ENCODE data around the gene NR4A1. TPM values are rescaled to one million over a fixed set of nuclear protein-coding genes. Genes with fewer than 3 reads are reported as not detected.

Gene NR4A1
- total RNA-seq, 1 experiment from 2014 or later: 25.8 TPM

- peak overlapping the region; percentile 54 to 75 for H3K4me3 Mint-ChIP-seq
- Histone ChIP-seq H4K20me1 (ENCODE audit: control insufficient read depth, insufficient read depth, insufficient read length) (no peaks in the 10 kb centered on the region), H2BK12ac (ENCODE audit: insufficient read length, low read depth, low read length) (peak overlapping the region; percentile 13)
Observed at GRCh38 chr12:52032446-52032803, 18.8 kb upstream of the NR4A1 start.

More at GRCh38 chr12:52032446-52032803, 18.8 kb upstream of the NR4A1 start:
- Histone ChIP-seq H4K5ac (ENCODE audit: insufficient read length, low read depth, low read length) (no peak overlapping the region), H3K4me2 (ENCODE audit: insufficient read depth, insufficient read length, low read length) (peak overlapping the region; percentile 53), H3K4ac (ENCODE audit: low read depth, low read length) (no peak overlapping the region), H3K23me2 (ENCODE audit: insufficient read length, low read depth, low read length, poor library complexity, severe bottlenecking) (peaks cover 6% of the 10 kb centered on the region), H3K27ac (ENCODE audit: insufficient read length, low read depth, low read length) (no peak overlapping the region), H2BK20ac (ENCODE audit: low read depth, low read length, poor library complexity, severe bottlenecking) (no peak overlapping the region), H2AFZ (ENCODE audit: low read length) (no peak overlapping the region), H3K9me3 (ENCODE audit: control insufficient read depth, low read depth, low read length) (no peaks in the 10 kb centered on the region), H3K27me3 (ENCODE audit: insufficient read depth, low read length) (peaks cover 2% of the 10 kb centered on the region; the same call in 1 of the 2 replicates), H3K18ac (ENCODE audit: insufficient read length, low read depth, low read length) (peak overlapping the region; percentile 55), H4K91ac (ENCODE audit: insufficient read length, low read depth, low read length) (no peak overlapping the region), H2BK120ac (ENCODE audit: low read depth, low read length, poor library complexity, severe bottlenecking) (no peak overlapping the region), H3K79me1 (ENCODE audit: insufficient read depth, low read depth, low read length, poor library complexity, severe bottlenecking) (no peaks in the 10 kb centered on the region), H4K8ac (replicated peaks; ENCODE audit: insufficient read length, low read depth, low read length) (no peak overlapping the region), H2BK15ac (ENCODE audit: low read depth, low read length) (no peak overlapping the region), H2BK5ac (ENCODE audit: insufficient read length, low read length) (no peak overlapping the region), H2AK5ac (ENCODE audit: insufficient read length, low read length) (no peak overlapping the region), H3K23ac (ENCODE audit: insufficient read length, low read depth, low read length) (no peak overlapping the region), H3K56ac (ENCODE audit: insufficient read length, low read depth, low read length) (no peak overlapping the region), H3K9ac (ENCODE audit: extremely low read depth, insufficient read length, low read length) (no peak overlapping the region), H3K4me1 (ENCODE audit: insufficient read depth, low read length) (peaks cover 2% of the 10 kb centered on the region; the same call in 1 of the 2 replicates), H3K79me2 (ENCODE audit: insufficient read depth, low read length) (no peaks in the 10 kb centered on the region), H3K14ac (ENCODE audit: insufficient read depth, low read length) (no peak overlapping the region; the same call in 1 of the 2 replicates), H3T11ph (ENCODE audit: low read length) (no peak overlapping the region)
- Mint-ChIP-seq H3K27me3 (ENCODE audit: low read depth) (peaks cover 45% of the 10 kb centered on the region), H3K4me1 (peaks cover 26 to 37% of the 10 kb centered on the region in 2 experiments), H3K9me3 (no peaks in the 10 kb centered on the region), H3K27ac (peak overlapping the region; percentile 37 to 97 (median 96); a peak in 4 of 7 replicates), H3K36me3 (ENCODE audit: insufficient read depth in 1 of 3, low read depth in 3 of 3) (peaks cover 0 to 2% (median 0%) of the 10 kb centered on the region in 3 experiments; a peak in 1 of 7 replicates)
- TF ChIP-seq, protein P1, sequence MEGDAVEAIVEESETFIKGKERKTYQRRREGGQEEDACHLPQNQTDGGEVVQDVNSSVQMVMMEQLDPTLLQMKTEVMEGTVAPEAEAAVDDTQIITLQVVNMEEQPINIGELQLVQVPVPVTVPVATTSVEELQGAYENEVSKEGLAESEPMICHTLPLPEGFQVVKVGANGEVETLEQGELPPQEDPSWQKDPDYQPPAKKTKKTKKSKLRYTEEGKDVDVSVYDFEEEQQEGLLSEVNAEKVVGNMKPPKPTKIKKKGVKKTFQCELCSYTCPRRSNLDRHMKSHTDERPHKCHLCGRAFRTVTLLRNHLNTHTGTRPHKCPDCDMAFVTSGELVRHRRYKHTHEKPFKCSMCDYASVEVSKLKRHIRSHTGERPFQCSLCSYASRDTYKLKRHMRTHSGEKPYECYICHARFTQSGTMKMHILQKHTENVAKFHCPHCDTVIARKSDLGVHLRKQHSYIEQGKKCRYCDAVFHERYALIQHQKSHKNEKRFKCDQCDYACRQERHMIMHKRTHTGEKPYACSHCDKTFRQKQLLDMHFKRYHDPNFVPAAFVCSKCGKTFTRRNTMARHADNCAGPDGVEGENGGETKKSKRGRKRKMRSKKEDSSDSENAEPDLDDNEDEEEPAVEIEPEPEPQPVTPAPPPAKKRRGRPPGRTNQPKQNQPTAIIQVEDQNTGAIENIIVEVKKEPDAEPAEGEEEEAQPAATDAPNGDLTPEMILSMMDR (conservative IDR thresholded peaks at IDR 0.05): no peak
- no CpG with 5 or more reads among the region's 5 CpGs for WGBS (ENCODE audit: extremely low coverage, insufficient read length, low lambda C conversion rate)
- DNase-seq: no peak

All from H9 (cell line).